Measurements from ENCODE around the gene LBP. TPM values are rescaled to one million over a fixed set of nuclear protein-coding genes. Genes with fewer than 3 reads are reported as not detected.

LBP gene
- total RNA-seq, 4 donors from 2014 or later = not detected

DNA sequence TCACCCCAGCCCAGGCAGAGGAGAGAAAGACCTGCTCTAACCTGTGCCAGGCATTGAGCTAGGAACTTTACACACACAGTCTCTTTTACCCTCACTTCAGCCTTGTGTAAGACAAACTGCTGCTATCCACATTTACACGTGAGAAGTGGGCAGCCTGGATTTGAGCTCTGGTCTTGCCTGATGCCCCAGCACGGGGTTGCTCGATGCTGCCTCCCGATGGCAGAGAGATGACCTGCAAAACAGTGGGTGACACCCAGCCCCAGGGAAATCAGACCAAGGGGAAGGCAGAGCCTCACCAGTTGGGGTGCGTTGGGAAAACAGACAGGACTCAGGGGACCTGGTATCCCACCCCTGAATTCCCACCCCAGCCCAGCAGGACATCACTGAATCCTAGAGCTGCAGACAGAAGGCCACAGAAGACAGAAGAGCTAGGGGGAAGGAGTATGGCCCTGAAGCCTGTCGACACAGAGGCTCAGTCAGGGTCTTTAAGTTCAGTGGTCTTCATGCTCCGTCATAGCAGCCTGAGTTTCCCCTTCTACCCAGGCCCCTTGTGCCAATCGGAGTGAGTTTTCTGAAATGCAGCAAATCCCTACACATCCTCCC lies 41.3 kb upstream of the LBP start:
- intact Hi-C loops (cut with DNase I; ENCODE audit: low total_unique reads) = no loop called here
- Histone ChIP-seq H3K27ac (no peak overlapping the region), H3K36me3 (no peaks in the 10 kb centered on the region), H3K4me3 (no peak overlapping the region), H3K9me3 (no peaks in the 10 kb centered on the region), H3K4me1 (no peaks in the 10 kb centered on the region), H3K27me3 (peaks cover 17% of the 10 kb centered on the region)
- in situ Hi-C loops (cut with MboI; ENCODE audit: low pct_ligation_motif_present in 1 of 4, low pct_unique_long_range_greater_than_20kb in 1 of 4, low sequenced_read_pairs in 3 of 4) = no loop called here
- no peak for DNase-seq
- whole genome bisulfite sequencing, 2 donors (ENCODE audit: low coverage in 1 of 2) = 40% methylated on average over 8 of the region's 8 CpGs; no CpG with 5 or more reads in 1 of the 2 donors
- no peak for TF ChIP-seq POLR2AphosphoS5 (IDR thresholded peaks at IDR 0.05)
- TF ChIP-seq, protein P1, sequence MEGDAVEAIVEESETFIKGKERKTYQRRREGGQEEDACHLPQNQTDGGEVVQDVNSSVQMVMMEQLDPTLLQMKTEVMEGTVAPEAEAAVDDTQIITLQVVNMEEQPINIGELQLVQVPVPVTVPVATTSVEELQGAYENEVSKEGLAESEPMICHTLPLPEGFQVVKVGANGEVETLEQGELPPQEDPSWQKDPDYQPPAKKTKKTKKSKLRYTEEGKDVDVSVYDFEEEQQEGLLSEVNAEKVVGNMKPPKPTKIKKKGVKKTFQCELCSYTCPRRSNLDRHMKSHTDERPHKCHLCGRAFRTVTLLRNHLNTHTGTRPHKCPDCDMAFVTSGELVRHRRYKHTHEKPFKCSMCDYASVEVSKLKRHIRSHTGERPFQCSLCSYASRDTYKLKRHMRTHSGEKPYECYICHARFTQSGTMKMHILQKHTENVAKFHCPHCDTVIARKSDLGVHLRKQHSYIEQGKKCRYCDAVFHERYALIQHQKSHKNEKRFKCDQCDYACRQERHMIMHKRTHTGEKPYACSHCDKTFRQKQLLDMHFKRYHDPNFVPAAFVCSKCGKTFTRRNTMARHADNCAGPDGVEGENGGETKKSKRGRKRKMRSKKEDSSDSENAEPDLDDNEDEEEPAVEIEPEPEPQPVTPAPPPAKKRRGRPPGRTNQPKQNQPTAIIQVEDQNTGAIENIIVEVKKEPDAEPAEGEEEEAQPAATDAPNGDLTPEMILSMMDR (IDR thresholded peaks at IDR 0.05) = peak in 3 of 5 experiments; percentile 9 to 33 (median 11)

DNA sequence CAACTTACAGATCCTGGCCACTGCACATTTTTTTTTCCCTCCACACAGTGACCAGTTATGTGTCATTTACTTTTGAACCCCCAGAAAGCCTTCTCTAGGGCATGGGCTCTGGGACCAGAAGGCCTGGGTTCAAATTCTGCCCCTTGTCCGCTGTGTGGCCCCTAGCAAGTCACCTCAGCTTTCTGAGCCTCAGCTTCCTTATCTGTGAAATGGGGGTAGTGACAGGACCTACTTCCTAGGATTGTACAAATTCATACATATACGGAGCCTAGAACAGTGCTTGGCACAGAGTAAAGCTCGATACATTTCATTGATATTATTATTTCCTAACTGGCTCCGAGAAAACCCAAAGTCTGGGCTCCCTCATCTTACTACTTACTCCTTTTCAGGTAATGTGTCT lies 40.7 kb upstream of the LBP start:
- H3K4me1 ChIP-seq = no peaks in the 10 kb centered on the region
- 89 to 95% methylated on average over 2 to 4 of the region's 4 CpGs for WGBS, 2 donors (ENCODE audit: low coverage in 1 of 2)
- in situ Hi-C loops (cut with MboI; ENCODE audit: low pct_ligation_motif_present in 1 of 4, low pct_unique_long_range_greater_than_20kb in 1 of 4, low sequenced_read_pairs in 3 of 4) (no loop called here), intact Hi-C loops (cut with DNase I; ENCODE audit: low total_unique reads) (no loop called here)
- no peaks in the 10 kb centered on the region for H3K9me3 ChIP-seq
- peaks cover 17% of the 10 kb centered on the region for H3K27me3 ChIP-seq
- TF ChIP-seq, protein P1 (IDR thresholded peaks at IDR 0.05) = no peak
- TF ChIP-seq EP300 (IDR thresholded peaks at IDR 0.05; ENCODE audit: low read depth) (no peak), POLR2A (IDR thresholded peaks at IDR 0.05) (no peak), POLR2AphosphoS5 (IDR thresholded peaks at IDR 0.05) (no peak)
- H3K4me3 ChIP-seq = no peak overlapping the region
- DNase-seq = no peak
- no peak overlapping the region for H3K27ac ChIP-seq
- no peaks in the 10 kb centered on the region for H3K36me3 ChIP-seq

DNA sequence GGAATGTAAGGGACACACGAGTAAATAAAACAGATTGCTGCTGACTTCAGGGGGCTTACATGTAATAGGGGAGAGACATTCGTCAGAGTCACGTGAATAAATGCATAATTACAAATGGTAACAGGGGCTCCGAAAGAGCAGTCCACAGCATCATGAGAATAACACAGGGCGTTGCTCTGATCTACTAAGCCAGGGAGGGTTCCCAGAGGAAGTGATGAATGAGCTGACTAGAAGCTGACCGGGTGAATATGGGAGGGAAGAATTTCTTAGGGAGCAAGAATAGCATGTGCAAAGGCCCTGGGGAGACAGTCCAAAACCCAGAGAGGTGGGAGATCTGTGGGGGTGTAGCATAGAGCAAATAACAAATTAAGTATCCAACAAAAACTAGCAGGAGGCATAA lies 39.9 kb upstream of the LBP start:
- no peak for DNase-seq
- intact Hi-C loops (cut with DNase I; ENCODE audit: low total_unique reads) = no loop called here
- no peak overlapping the region for H3K4me3 ChIP-seq
- H3K4me1 ChIP-seq = no peaks in the 10 kb centered on the region
- in situ Hi-C loops (cut with MboI; ENCODE audit: low pct_ligation_motif_present in 1 of 4, low pct_unique_long_range_greater_than_20kb in 1 of 4, low sequenced_read_pairs in 3 of 4) = no loop called here
- no peaks in the 10 kb centered on the region for H3K36me3 ChIP-seq
- H3K27ac ChIP-seq = no peak overlapping the region
- no peak for TF ChIP-seq POLR2A (IDR thresholded peaks at IDR 0.05)
- no peak for TF ChIP-seq POLR2AphosphoS5 (IDR thresholded peaks at IDR 0.05)
- TF ChIP-seq, protein P1 (IDR thresholded peaks at IDR 0.05) = no peak
- TF ChIP-seq EP300 (IDR thresholded peaks at IDR 0.05; ENCODE audit: low read depth) = no peak
- H3K9me3 ChIP-seq = no peaks in the 10 kb centered on the region
- peaks cover 17% of the 10 kb centered on the region for H3K27me3 ChIP-seq
- WGBS, 2 donors (ENCODE audit: low coverage in 1 of 2) = 74 to 84% methylated on average over 6 of the region's 6 CpGs

DNA sequence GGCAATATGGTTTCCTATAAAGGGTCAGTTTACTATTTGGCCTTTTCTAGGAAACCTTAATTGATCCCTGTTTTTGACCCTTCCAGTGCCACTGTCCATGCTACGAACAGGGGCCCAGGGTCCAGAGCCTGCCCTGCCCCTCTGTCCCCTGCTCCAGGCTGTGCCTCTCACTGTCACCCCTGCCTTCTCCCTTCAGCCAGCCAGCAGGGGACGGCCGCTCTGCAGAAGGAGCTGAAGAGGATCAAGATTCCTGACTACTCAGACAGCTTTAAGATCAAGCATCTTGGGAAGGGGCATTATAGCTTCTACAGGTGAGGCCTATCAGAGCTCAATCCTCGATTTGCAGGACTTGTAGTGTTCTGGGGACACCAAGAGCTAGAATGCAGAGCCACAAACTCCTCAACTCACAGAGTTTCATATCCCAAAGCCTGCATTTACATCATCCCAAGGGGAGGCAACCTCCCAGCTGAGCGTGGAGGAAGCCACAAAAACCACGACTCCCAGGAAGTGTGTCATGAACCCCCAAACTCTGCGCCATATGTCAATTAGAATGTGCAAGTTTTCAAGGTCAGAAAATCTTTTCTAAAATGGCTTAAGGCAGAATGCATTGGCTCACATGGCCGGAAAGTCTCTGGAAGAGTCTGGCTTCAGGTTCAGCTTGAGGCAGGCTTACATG lies 38.8 kb upstream of the LBP start:
- no peak for DNase-seq
- no peaks in the 10 kb centered on the region for H3K36me3 ChIP-seq
- H3K27ac ChIP-seq = no peak overlapping the region
- H3K4me1 ChIP-seq = no peaks in the 10 kb centered on the region
- H3K4me3 ChIP-seq = no peak overlapping the region
- TF ChIP-seq POLR2A (IDR thresholded peaks at IDR 0.05) (no peak), EP300 (IDR thresholded peaks at IDR 0.05; ENCODE audit: low read depth) (no peak), POLR2AphosphoS5 (IDR thresholded peaks at IDR 0.05) (no peak)
- TF ChIP-seq, protein P1 (IDR thresholded peaks at IDR 0.05) = no peak
- 73 to 100% methylated on average over 1 to 8 of the region's 8 CpGs for WGBS, 2 donors (ENCODE audit: low coverage in 1 of 2)
- in situ Hi-C loops (cut with MboI; ENCODE audit: low pct_ligation_motif_present in 1 of 4, low pct_unique_long_range_greater_than_20kb in 1 of 4, low sequenced_read_pairs in 3 of 4) (no loop called here), intact Hi-C loops (cut with DNase I; ENCODE audit: low total_unique reads) (no loop called here)
- H3K27me3 ChIP-seq = peaks cover 15% of the 10 kb centered on the region
- H3K9me3 ChIP-seq = no peaks in the 10 kb centered on the region
